ENCODE measurements around the gene HLF. TPM values are rescaled to one million over a fixed set of nuclear protein-coding genes. Genes with fewer than 3 reads are reported as not detected.

The HLF gene
- total RNA-seq, 1 experiment from 2014 or later: 1.5 TPM

DNA sequence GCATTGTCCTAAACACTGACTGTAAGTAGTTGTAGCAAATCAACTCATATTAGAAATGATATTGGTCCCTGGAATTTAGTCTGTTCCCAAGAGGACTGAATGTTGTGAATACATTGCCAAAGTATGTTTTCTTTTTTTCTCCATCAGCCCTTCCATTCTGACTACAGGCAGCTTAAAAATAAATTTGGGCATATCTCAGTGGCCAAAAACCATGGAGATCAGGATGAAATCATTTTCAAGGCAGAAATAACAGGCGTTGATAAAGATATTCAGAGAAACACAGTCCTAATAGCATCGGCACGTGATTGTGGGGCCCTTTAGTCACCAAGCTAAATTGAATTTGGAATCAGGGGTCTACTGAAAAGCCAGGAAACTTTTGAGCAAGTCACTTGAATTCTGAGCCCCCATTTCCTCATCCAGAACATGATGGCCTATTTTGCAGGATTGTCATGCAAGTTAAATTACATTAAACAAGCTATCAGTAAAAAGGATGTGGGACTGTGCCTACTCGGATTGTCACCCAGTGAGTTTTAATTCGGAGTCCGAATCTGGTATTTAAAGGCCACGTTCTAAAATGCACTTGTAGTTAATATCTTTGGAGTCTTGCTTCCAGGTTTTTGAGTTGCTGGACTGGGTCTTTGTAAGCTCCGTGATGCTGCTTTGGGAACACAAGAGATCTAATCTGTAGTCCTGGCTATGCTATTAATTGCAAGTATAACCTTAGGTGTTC is 17.1 kb downstream of the HLF start (continued):
- TF ChIP-seq, protein P1, sequence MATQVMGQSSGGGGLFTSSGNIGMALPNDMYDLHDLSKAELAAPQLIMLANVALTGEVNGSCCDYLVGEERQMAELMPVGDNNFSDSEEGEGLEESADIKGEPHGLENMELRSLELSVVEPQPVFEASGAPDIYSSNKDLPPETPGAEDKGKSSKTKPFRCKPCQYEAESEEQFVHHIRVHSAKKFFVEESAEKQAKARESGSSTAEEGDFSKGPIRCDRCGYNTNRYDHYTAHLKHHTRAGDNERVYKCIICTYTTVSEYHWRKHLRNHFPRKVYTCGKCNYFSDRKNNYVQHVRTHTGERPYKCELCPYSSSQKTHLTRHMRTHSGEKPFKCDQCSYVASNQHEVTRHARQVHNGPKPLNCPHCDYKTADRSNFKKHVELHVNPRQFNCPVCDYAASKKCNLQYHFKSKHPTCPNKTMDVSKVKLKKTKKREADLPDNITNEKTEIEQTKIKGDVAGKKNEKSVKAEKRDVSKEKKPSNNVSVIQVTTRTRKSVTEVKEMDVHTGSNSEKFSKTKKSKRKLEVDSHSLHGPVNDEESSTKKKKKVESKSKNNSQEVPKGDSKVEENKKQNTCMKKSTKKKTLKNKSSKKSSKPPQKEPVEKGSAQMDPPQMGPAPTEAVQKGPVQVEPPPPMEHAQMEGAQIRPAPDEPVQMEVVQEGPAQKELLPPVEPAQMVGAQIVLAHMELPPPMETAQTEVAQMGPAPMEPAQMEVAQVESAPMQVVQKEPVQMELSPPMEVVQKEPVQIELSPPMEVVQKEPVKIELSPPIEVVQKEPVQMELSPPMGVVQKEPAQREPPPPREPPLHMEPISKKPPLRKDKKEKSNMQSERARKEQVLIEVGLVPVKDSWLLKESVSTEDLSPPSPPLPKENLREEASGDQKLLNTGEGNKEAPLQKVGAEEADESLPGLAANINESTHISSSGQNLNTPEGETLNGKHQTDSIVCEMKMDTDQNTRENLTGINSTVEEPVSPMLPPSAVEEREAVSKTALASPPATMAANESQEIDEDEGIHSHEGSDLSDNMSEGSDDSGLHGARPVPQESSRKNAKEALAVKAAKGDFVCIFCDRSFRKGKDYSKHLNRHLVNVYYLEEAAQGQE (IDR thresholded peaks at IDR 0.05; ENCODE audit: low read depth): no peak

DNA sequence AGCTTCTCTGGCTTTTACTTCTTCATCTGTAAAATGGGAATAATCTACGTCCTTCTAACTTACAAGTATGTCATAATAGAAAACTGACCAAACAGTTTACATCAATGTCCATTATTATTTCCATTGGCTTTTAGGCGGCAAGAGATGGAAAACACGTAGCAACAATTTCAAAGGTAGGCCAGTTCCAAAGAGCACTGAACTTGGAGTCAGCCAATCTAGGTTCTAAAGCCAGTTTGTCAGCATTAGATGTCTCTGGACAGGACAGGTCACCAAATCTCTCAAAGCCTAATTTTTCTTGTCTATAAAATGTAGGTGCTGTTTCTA is 17.6 kb downstream of the HLF start:
- Histone ChIP-seq H3K4me1 (ENCODE audit: control insufficient read depth in 1 of 2, insufficient read depth in 2 of 2, low read length in 2 of 2) (peaks cover 4 to 21% of the 10 kb centered on the region in 2 experiments), H3K36me3 (ENCODE audit: control insufficient read depth in 1 of 2, insufficient read depth in 2 of 2, low read length in 2 of 2) (no peaks in the 10 kb centered on the region), H3K27me3 (ENCODE audit: insufficient read depth, low read length) (no peaks in the 10 kb centered on the region), H3K9ac (ENCODE audit: low read length) (no peak overlapping the region), H3K4me3 (replicated peaks in 1 of 2; ENCODE audit: low read depth in 1 of 2, low read length in 2 of 2) (no peak overlapping the region), H3K9me3 (ENCODE audit: control insufficient read depth in 1 of 2, insufficient read depth in 1 of 2, low read depth in 1 of 2, low read length in 2 of 2) (no peaks in the 10 kb centered on the region), H3K4me2 (ENCODE audit: low read length) (no peak overlapping the region), H4K20me1 (ENCODE audit: insufficient read depth) (no peaks in the 10 kb centered on the region), H2AFZ (ENCODE audit: low read depth, low read length, poor library complexity, severe bottlenecking) (no peak overlapping the region), H3K9me2 (ENCODE audit: insufficient read depth) (no peaks in the 10 kb centered on the region), H3K79me2 (ENCODE audit: insufficient read depth, low read length) (no peaks in the 10 kb centered on the region), H3K27ac (ENCODE audit: low read depth, low read length) (no peak overlapping the region)
- RAD21 ChIA-PET (ENCODE audit: low non-redundant PET in 1 of 2, low total read pairs in 2 of 2, uncharacterized antibody in 2 of 2, unreplicated experiment in 2 of 2): no interaction called here
- TF ChIP-seq ZFX (IDR thresholded peaks at IDR 0.05): no peak
- no peak for TF ChIP-seq CEBPB (IDR thresholded peaks at IDR 0.05; ENCODE audit: low read depth)
- TF ChIP-seq JUND (IDR thresholded peaks at IDR 0.05): no peak
- TF ChIP-seq SRF (IDR thresholded peaks at IDR 0.05; ENCODE audit: low read depth): no peak
- no peak for TF ChIP-seq YY1 (IDR thresholded peaks at IDR 0.05; ENCODE audit: extremely low read depth, insufficient replicate concordance, low read depth, low read length)
- TF ChIP-seq ELF1 (IDR thresholded peaks at IDR 0.05; ENCODE audit: borderline replicate concordance, low read depth): no peak
- TF ChIP-seq, protein P2, sequence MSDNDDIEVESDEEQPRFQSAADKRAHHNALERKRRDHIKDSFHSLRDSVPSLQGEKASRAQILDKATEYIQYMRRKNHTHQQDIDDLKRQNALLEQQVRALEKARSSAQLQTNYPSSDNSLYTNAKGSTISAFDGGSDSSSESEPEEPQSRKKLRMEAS (IDR thresholded peaks at IDR 0.05): no peak
- TF ChIP-seq TCF7L2 (IDR thresholded peaks at IDR 0.05; ENCODE audit: borderline replicate concordance, extremely low read depth, insufficient read depth, insufficient read length): no peak
- TF ChIP-seq FOSL1 (IDR thresholded peaks at IDR 0.05; ENCODE audit: low read depth): no peak
- TF ChIP-seq SIN3A (IDR thresholded peaks at IDR 0.05; ENCODE audit: low read depth): no peak
- no peak for TF ChIP-seq ATF3 (IDR thresholded peaks at IDR 0.05)
- no peak for TF ChIP-seq RAD21 (IDR thresholded peaks at IDR 0.05; ENCODE audit: low read depth)
- no peak for TF ChIP-seq ZBTB33 (IDR thresholded peaks at IDR 0.05; ENCODE audit: extremely low read depth, insufficient replicate concordance, low read length)
- TF ChIP-seq ZNF274 (IDR thresholded peaks at IDR 0.05; ENCODE audit: low read depth, low read length): no peak
- no peak for TF ChIP-seq EZH2phosphoT487 (IDR thresholded peaks at IDR 0.05; ENCODE audit: borderline replicate concordance)
- no peak for TF ChIP-seq SP1 (IDR thresholded peaks at IDR 0.05; ENCODE audit: low read depth)
- no peak for TF ChIP-seq CBX3 (IDR thresholded peaks at IDR 0.05; ENCODE audit: low read depth)
- TF ChIP-seq EGR1 (IDR thresholded peaks at IDR 0.05; ENCODE audit: low read depth): no peak
- POLR2A ChIA-PET: no interaction called here
- BruUV-seq (replicated peaks): no TSS peak
- no peak for DNase-seq (ENCODE audit: low read depth, low spot score)
- intact Hi-C loops (cut with micrococcal nuclease): no loop called here
- ATAC-seq: no peak
- CTCF ChIA-PET: interaction anchor here (0.9 kb wide), 1 partner anchor 14 kb away, joined by 3 read pairs; no protein-coding TSS in a partner anchor

Data from HCT116 (cell line).